Activated naive CD8-positive, alpha-beta T cell treated with anti-CD3 and anti-CD28 coated beads for 36 hours (primary cell): ENCODE results near the gene DNAH14. TPM values are rescaled to one million over a fixed set of nuclear protein-coding genes. Genes with fewer than 3 reads are reported as not detected.
"Not testable (repeated sequence)": the region's sequence is repeated elsewhere in the genome, so short reads cannot be mapped to it uniquely, and the experiment has no call there.

Source experiments
- DNase-seq: peaks from one replicate; pipeline ENCODE4 v3.0.0; 2021
- H3K27ac Mint-ChIP-seq: one replicate; pipeline ENCODE4 v1.8.0; 2022; ENCODE audit warnings: mild to moderate bottlenecking, moderate library complexity, mixed read lengths
- H3K27me3 Mint-ChIP-seq: one replicate; pipeline ENCODE4 v1.8.0; 2022; ENCODE audit warnings: mild to moderate bottlenecking, mixed read lengths
- H3K36me3 Mint-ChIP-seq: one replicate; pipeline ENCODE4 v1.8.0; 2021; ENCODE audit warnings: mild to moderate bottlenecking, mixed read lengths
- H3K4me1 Mint-ChIP-seq: one replicate; pipeline ENCODE4 v1.8.0; 2021; ENCODE audit warnings: mixed read lengths
- H3K4me3 Mint-ChIP-seq: one replicate; pipeline ENCODE4 v1.8.0; 2022; ENCODE audit warnings: mild to moderate bottlenecking, moderate library complexity, mixed read lengths
- H3K9me3 Mint-ChIP-seq: one replicate; pipeline ENCODE4 v1.8.0; 2022; ENCODE audit warnings: mixed read lengths
- total RNA-seq, 2 experiments: library from RNA; stranded (reverse); gene quantifications; one replicate each; pipeline ENCODE4 v1.2.3, GENCODE V29; 2021

DNAH14 gene
- total RNA-seq, 2 experiments from 2014 or later, result 1.0 to 1.8 TPM

- Mint-ChIP-seq H3K36me3 (peaks cover 2% of the 10 kb centered on the region), H3K9me3 (peaks cover 21% of the 10 kb centered on the region), H3K27me3 (peaks cover 12% of the 10 kb centered on the region), H3K27ac (no peak overlapping the region), H3K4me1 (no peaks in the 10 kb centered on the region), H3K4me3 (no peak overlapping the region)
- no peak for DNase-seq
These were observed 10.5 kb downstream of the DNAH14 start for GRCh38 chr1:224939844-224940425.

GRCh38 chr1:224940735-224941134 is 11.3 kb downstream of the DNAH14 start:
- not testable (repeated sequence) for H3K36me3 Mint-ChIP-seq, H3K4me3 Mint-ChIP-seq, DNase-seq, H3K27ac Mint-ChIP-seq, H3K4me1 Mint-ChIP-seq
- Mint-ChIP-seq H3K9me3 (peaks cover 17% of the 10 kb centered on the region), H3K27me3 (peaks cover 12% of the 10 kb centered on the region)

GRCh38 chr1:224945651-224946348 is 16.3 kb downstream of the DNAH14 start:
- H3K27me3 Mint-ChIP-seq, H3K36me3 Mint-ChIP-seq, DNase-seq, H3K9me3 Mint-ChIP-seq, H3K4me3 Mint-ChIP-seq, H3K4me1 Mint-ChIP-seq, H3K27ac Mint-ChIP-seq: not testable (repeated sequence)

- H3K27me3 Mint-ChIP-seq, H3K36me3 Mint-ChIP-seq, H3K9me3 Mint-ChIP-seq, H3K4me3 Mint-ChIP-seq, H3K27ac Mint-ChIP-seq, DNase-seq, H3K4me1 Mint-ChIP-seq: not testable (repeated sequence)
These were observed 16.8 kb downstream of the DNAH14 start for GRCh38 chr1:224946349-224946691.

- H3K4me3 Mint-ChIP-seq, result no peak overlapping the region
- no peaks in the 10 kb centered on the region for H3K9me3 Mint-ChIP-seq
- DNase-seq, result no peak
- H3K27ac Mint-ChIP-seq, result no peak overlapping the region
- no peaks in the 10 kb centered on the region for H3K4me1 Mint-ChIP-seq
- peaks cover 3% of the 10 kb centered on the region for H3K27me3 Mint-ChIP-seq
- no peaks in the 10 kb centered on the region for H3K36me3 Mint-ChIP-seq
These were observed 28.2 kb downstream of the DNAH14 start for GRCh38 chr1:224957696-224958095.

- Mint-ChIP-seq H3K27ac (no peak overlapping the region), H3K36me3 (no peaks in the 10 kb centered on the region), H3K9me3 (no peaks in the 10 kb centered on the region), H3K4me3 (no peak overlapping the region), H3K27me3 (peaks cover 3% of the 10 kb centered on the region), H3K4me1 (no peaks in the 10 kb centered on the region)
- DNase-seq, result no peak
These were observed 29.0 kb downstream of the DNAH14 start for GRCh38 chr1:224958490-224958889.

GRCh38 chr1:224959115-224959514 is 29.6 kb downstream of the DNAH14 start:
- no peak for DNase-seq
- peaks cover 3% of the 10 kb centered on the region for H3K27me3 Mint-ChIP-seq
- no peak overlapping the region for H3K27ac Mint-ChIP-seq
- H3K9me3 Mint-ChIP-seq, result no peaks in the 10 kb centered on the region
- H3K36me3 Mint-ChIP-seq, result no peaks in the 10 kb centered on the region
- H3K4me3 Mint-ChIP-seq, result no peak overlapping the region
- H3K4me1 Mint-ChIP-seq, result no peaks in the 10 kb centered on the region

- no peak for DNase-seq
- Mint-ChIP-seq H3K4me1 (no peaks in the 10 kb centered on the region), H3K27ac (no peak overlapping the region), H3K36me3 (no peaks in the 10 kb centered on the region), H3K27me3 (peaks cover 3% of the 10 kb centered on the region), H3K9me3 (no peaks in the 10 kb centered on the region), H3K4me3 (no peak overlapping the region)
These were observed 30.2 kb downstream of the DNAH14 start for GRCh38 chr1:224959656-224960055.

- no peaks in the 10 kb centered on the region for H3K36me3 Mint-ChIP-seq
- H3K4me1 Mint-ChIP-seq, result peaks cover 4% of the 10 kb centered on the region
- H3K9me3 Mint-ChIP-seq, result no peaks in the 10 kb centered on the region
- H3K27me3 Mint-ChIP-seq, result no peaks in the 10 kb centered on the region
- H3K27ac Mint-ChIP-seq, result no peak overlapping the region
- DNase-seq, result no peak
- H3K4me3 Mint-ChIP-seq, result no peak overlapping the region
These were observed 50.7 kb downstream of the DNAH14 start for GRCh38 chr1:224980181-224980580.

GRCh38 chr1:224981922-224982354 is 52.5 kb downstream of the DNAH14 start:
- not testable (repeated sequence) for H3K27me3 Mint-ChIP-seq, H3K27ac Mint-ChIP-seq, H3K4me1 Mint-ChIP-seq, H3K9me3 Mint-ChIP-seq, DNase-seq, H3K4me3 Mint-ChIP-seq, H3K36me3 Mint-ChIP-seq

GRCh38 chr1:224988042-224988441 is 58.6 kb downstream of the DNAH14 start:
- Mint-ChIP-seq H3K27ac (no peak overlapping the region), H3K9me3 (peaks cover 5% of the 10 kb centered on the region), H3K4me3 (no peak overlapping the region), H3K4me1 (no peaks in the 10 kb centered on the region), H3K36me3 (no peaks in the 10 kb centered on the region), H3K27me3 (no peaks in the 10 kb centered on the region)
- DNase-seq, result no peak

GRCh38 chr1:224989615-224990014 is 60.1 kb downstream of the DNAH14 start:
- Mint-ChIP-seq H3K27me3 (no peaks in the 10 kb centered on the region), H3K36me3 (no peaks in the 10 kb centered on the region), H3K27ac (no peak overlapping the region), H3K4me3 (no peak overlapping the region), H3K9me3 (peaks cover 6% of the 10 kb centered on the region), H3K4me1 (no peaks in the 10 kb centered on the region)
- DNase-seq, result no peak

- not testable (repeated sequence) for H3K4me3 Mint-ChIP-seq, DNase-seq, H3K27me3 Mint-ChIP-seq, H3K36me3 Mint-ChIP-seq, H3K27ac Mint-ChIP-seq, H3K4me1 Mint-ChIP-seq
- peaks cover 11% of the 10 kb centered on the region for H3K9me3 Mint-ChIP-seq
These were observed 62.1 kb downstream of the DNAH14 start for GRCh38 chr1:224991550-224991949.

GRCh38 chr1:224995602-224996001 is 66.1 kb downstream of the DNAH14 start:
- no peak overlapping the region for H3K27ac Mint-ChIP-seq
- peaks cover 21% of the 10 kb centered on the region for H3K9me3 Mint-ChIP-seq
- DNase-seq, result no peak
- no peak overlapping the region for H3K4me3 Mint-ChIP-seq
- H3K36me3 Mint-ChIP-seq, result no peaks in the 10 kb centered on the region
- H3K27me3 Mint-ChIP-seq, result no peaks in the 10 kb centered on the region
- H3K4me1 Mint-ChIP-seq, result no peaks in the 10 kb centered on the region

GRCh38 chr1:224996266-224996665 is 66.8 kb downstream of the DNAH14 start:
- H3K9me3 Mint-ChIP-seq, result peaks cover 22% of the 10 kb centered on the region
- H3K36me3 Mint-ChIP-seq, result no peaks in the 10 kb centered on the region
- no peaks in the 10 kb centered on the region for H3K4me1 Mint-ChIP-seq
- no peak overlapping the region for H3K27ac Mint-ChIP-seq
- no peak overlapping the region for H3K4me3 Mint-ChIP-seq
- no peak for DNase-seq
- no peaks in the 10 kb centered on the region for H3K27me3 Mint-ChIP-seq

- Mint-ChIP-seq H3K9me3 (peaks cover 22% of the 10 kb centered on the region), H3K27me3 (no peaks in the 10 kb centered on the region), H3K27ac (no peak overlapping the region), H3K4me1 (no peaks in the 10 kb centered on the region), H3K4me3 (no peak overlapping the region), H3K36me3 (no peaks in the 10 kb centered on the region)
- DNase-seq, result no peak
These were observed 68.7 kb downstream of the DNAH14 start for GRCh38 chr1:224998185-224998584.
